Measurements from ENCODE around the gene FBRSL1.

GRCh38 chr12:132505105-132505851 lies 15.3 kb downstream of the FBRSL1 start:
- TF ChIP-seq CTCF (IDR thresholded peaks at IDR 0.05) (no peak), POLR2A (IDR thresholded peaks at IDR 0.05) (no peak)

All from heart left ventricle (tissue), 13 donors.